HG03060 (cell line): Measurements from ENCODE around the gene HADH.
A peak's percentile ranks its signal among the peaks of the same experiment; 100 is the strongest.

ENCODE experiments used
- ATAC-seq: cut with Tn5 transposase; IDR thresholded peaks from one replicate; pipeline ENCODE4 v1.9.1; 2021; ENCODE audit warnings: low read depth, moderate number of reproducible peaks; ENCODE audit not compliant: unreplicated experiment

HADH gene

DNA sequence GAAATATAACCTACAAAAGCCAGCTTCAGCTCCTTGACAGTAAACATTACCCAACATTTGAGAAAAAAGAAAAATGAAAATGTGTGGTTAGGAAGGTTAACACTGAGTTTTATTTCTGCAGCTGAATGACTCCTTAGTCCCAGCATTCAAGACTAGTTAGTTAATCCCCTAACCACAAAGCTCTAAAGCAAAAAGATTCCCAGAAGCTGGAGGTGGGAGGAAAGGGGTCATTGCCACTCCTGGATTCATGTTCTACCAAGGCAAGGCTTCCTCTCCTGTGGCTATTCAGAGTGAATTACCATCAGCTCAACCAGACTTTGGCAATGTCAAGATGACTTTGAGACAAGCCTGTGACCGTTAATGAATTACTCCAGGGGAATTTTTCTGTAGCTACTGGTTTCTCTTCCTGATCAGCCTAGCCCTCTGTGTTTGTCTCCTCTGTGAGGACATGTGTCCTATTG, 63.6 kb downstream of the HADH start:
- peak; percentile 91 for ATAC-seq

DNA sequence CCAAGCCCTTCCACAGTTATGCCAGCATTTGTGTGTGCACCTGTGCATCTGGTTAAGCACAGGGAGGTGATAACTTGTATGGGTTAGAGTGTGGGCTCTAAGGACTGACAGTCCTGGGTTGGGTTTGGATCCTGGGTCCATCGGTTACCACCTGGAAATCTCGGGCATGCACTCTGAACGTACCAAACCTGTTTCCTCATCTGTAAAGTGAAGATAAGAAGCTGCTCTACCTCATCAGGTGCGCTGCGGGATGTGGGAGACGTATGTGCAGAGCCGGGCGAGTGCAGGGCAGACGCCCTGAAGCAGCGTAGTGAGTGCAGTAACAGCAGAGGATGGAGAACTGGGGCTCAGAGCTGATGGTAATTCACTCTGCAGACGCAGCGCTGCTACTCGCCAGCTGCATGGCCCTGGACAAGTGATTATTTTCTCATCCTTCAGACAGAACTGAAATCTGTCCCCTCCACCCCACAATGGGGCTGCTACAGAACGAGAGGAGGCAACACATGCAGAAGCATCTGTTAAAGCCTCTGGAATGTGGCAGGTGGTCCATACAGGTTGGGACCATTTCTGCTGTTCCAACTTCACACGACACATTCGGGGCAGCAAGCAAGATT, 64.4 kb downstream of the HADH start:
- no peak for ATAC-seq

DNA sequence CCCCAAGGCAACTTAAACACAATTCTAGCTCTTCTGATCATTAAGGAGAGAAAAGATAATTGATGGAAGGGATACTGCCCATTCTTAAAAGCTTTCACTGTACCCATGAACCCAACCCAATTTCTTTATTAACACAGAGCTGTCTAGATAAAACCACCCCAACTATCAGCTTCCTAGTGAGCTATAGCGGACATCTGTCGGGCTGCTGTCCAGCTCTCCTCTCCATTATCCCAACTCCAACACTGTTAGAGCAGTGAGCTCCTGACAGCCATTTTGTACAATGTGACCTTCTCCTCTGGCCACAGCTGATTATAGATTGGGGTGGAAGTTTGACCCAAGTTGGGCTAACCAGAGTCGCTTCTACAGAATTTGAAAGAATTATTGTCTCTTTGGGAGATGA, 66.1 kb downstream of the HADH start:
- ATAC-seq, result no peak

DNA sequence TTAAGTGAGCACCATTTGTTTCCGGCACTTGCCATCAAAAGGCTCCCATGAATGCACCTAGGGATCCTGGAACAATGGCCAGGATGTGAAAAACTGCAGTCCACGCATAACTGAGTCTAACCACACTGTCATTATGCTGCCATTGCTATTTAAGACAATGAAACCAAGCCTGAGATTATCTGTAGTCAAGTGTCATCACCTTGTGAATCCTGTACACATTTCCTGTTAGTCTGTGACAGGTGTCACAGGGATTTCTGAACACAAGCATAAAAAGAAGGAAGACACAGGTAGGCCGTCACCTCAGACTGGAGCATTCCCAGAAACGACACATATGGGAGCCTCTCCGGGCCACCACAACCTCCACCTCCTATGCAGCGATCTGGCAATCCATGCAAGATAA, 66.7 kb downstream of the HADH start:
- ATAC-seq, result no peak

DNA sequence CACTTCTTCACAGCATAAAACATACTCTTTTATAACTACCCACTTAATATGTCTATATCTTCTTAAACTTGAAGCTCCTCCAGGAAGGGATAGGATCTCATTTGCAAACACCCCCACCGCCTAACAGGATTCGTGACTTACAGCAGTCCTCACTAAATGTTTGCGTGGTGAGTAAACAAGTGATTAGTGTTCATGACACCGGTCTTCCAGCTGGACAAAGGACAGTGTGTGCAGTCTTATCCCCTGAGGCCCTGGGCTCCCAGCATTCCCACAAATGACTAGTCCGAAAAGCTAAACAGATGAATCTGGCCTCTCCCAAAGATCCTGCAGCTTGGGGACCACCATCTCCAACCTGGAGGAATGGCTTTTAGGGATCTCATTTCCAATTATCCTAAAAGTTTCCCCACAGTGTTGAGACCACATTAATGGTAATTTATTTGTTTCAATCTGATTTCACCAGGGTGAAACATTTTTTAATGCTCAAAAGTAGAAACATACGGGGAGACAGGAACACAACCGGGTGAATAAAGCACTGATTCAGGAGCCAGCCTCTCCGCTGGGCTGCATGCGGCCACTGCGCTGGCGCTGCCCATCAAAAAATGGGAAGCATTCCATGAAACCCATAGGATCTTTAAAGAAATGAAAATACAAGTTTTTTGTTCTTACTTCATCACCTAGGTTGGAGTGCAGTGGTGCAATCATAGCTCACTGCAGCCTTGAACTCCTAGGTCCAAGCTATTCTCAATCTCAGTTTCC, 69.2 kb downstream of the HADH start:
- no peak for ATAC-seq

DNA sequence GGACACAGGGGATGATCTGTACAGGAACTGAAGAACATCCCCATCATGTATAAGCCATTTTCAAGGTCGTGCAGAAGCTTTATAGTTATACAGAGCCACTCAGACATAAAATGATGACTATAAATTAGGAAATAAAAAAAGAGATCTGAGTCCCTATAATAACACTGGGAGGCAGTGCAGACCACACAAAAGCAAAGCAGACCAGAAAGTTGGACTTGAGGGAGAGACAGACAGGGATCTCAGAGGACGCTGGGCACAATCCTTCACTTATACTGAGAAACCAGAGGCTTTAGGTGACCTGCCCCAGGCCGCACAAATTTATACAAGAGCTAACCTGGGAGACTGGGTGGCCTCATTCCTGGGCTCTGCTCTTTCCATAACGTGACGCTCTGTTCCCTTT, 70.5 kb downstream of the HADH start:
- no peak for ATAC-seq

DNA sequence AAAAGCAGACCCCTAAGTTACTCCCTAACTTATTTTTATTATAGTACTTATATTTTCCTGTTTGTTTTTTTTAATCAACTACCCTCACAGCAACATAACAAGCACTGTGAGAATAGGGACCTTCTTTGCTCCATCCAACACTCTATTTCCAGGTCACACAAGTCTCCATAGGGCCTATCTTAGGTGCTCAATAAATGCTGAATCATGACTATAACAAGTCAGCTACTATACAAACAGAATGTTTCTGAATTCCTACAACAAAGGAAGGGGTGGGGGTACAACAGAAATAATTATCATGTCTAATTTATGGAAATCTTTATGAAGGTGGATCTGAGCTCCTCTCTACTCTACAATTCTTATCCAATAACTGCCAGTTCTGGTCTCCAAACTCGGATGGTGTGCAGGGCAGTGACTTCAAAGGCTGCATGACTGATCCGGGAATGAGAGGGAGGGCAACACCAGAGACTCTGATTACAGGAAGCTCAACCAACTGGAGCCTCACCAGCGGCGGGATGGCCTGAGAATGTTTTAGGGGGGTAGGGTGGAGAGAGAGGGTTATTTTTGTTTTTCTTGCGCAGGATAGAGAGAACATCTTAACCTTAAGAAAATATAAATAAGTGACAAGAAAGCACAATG, 71.1 kb downstream of the HADH start:
- no peak for ATAC-seq

DNA sequence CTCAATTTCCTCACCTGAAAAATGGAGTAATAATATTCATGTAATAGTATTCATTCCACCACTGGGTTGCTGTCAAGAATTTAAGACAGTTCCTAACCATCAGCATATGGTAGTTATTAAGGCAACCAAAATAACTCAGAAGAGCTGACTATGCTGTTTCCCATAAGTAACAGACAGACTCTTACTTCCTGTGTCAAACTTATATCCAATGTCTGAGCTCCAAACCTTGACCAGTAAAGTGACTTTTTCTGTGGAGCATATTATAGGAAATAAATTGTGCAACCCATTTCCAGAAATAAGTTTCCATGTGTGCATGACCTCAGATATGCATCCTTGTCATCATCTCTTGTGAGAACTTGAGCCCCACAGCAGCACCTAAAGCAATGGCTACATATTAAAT, 78.8 kb downstream of the HADH start:
- ATAC-seq, result no peak

DNA sequence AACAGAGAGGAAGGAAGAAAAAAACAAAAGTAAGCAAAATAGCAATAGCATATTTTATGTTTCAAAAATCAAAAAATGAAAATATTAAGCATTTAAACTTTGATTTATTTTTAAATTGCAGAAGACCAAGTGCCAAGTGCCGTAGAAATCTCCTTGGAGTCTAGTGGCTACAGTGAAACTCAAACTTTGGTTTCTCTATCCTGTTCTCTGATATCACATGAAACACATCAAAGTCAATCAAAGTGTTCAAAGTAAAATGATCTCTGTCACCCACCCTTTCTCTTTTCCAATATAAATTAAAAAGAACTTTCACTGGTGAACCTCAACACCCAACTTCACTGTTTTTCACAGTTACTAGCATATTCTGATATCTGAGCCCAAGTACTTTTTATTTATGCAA, 81.1 kb downstream of the HADH start:
- no peak for ATAC-seq

DNA sequence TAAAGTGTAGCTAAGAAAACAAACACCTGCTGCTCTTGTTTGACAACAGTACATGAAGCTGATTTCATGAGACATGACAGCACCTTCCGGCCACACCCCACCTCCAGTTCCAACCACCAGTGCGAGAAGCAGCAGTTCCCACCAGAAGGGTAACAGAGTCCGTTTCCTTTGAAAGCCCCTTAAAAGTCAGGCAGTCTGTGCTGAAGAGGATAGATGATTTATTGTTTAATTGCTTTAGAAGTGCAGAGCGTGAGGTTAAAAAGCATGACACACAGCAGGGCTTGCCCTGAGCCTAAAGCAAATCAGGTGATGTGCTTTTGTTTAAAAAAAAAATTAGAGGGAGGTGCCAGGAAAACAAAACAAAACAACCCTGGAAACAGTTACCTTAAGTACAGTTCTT, 82.6 kb downstream of the HADH start:
- no peak for ATAC-seq

DNA sequence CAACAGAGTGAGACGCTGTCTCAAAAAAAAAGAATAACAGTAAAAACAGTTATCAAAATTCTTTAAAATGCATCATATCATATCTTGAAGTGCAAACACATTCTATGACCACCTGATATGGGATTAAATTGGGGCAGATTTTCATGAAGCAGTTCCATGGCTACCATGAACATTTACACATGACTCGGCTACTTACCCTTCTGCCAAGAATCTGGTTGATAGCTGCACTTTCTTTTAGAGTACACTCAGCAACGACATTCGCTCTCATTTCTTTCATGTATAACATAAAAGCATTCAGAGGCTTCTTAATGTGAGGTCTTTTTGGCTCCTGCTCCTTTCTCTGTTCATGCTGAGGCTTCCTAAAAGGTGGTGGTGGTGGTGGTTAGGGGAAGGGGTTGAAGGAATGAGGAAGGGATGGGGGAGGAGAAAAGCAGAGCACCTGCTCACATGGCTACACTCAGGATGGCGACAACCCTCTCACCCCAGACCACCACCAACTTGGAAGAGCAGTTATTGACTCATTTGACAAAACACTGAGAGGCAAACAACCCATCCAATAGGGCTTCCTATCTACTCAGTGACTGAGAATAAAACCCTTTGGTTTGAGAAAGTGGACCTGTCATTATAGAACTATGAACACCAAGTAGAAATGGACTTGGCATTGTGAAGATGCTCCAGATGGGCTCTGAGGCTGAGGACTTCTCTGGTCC, 88.5 kb downstream of the HADH start:
- no peak for ATAC-seq

DNA sequence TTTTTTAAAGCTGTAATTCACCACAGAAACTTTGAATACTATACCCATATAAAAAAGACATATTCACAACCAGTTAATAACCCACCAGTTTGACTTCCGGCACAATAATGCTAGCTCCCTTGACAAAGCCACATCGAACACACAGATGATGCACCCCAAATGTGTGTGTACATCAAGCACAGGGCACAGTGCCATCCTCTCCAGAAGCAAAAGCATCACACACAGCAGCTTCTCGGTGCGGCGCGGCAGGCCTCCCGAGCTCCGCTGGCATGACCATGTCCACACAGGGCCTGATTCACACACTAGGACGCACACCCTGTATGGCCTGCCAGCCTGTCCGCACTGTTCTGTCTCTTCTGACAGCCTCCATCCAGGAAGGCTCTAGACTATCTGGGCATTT, 91.1 kb downstream of the HADH start:
- no peak for ATAC-seq

DNA sequence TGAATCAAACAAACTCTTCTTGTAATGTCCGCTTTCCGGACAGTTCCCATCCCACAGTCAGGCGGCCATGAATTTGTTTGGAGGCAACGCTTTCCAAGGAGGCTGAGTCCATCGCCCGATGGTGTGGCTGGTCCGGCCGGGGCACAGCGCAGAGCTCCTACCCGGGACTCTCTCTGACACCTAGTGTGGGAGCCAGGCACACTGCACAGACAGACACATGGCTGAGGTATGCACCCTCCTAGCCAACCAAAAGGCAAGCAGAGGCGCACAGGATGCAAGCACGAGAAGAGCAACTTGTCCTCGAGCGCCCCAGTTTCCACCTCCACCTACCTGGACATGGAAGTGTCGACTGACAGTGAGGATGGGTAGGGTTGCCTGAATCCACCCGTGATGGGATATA, 91.6 kb downstream of the HADH start:
- no peak for ATAC-seq
